Upper lobe of left lung (tissue), 4 donors: ENCODE results near the gene ANO2.

Source experiments
- CTCF ChIP-seq, 6 experiments: fragments of 450-650 bp in 4 of 6; fragments of 200-600 bp in 2 of 6; sonication (generic) in 2 of 6; IDR thresholded peaks; one replicate each; pipeline ENCODE4 v1.5.1; 2016 to 2019; ENCODE audit warnings: antibody characterized with exemption in 6 of 6
- EP300 ChIP-seq, 4 donors: sonication (generic); formaldehyde crosslinking; IDR thresholded peaks; one replicate each; pipeline ENCODE4 v1.5.1; 2017; ENCODE audit warnings: antibody characterized with exemption in 4 of 4, control low read depth in 2 of 4
- POLR2A ChIP-seq, 4 donors: fragments of 450-650 bp; IDR thresholded peaks; one replicate each; pipeline ENCODE4 v1.5.1; 2016 to 2017; ENCODE audit warnings: antibody characterized with exemption in 4 of 4, mild to moderate bottlenecking in 2 of 4
- POLR2AphosphoS5 ChIP-seq, 2 donors: sonication (generic); formaldehyde crosslinking; IDR thresholded peaks; one replicate each; pipeline ENCODE4 v1.5.1; 2017; ENCODE audit warnings: antibody characterized with exemption in 2 of 2

- TF ChIP-seq POLR2A (IDR thresholded peaks at IDR 0.05) (no peak), CTCF (IDR thresholded peaks at IDR 0.05) (no peak), EP300 (IDR thresholded peaks at IDR 0.05) (no peak), POLR2AphosphoS5 (IDR thresholded peaks at IDR 0.05) (no peak)
Measured at GRCh38 chr12:5912437-5913334, 32.4 kb downstream of the ANO2 start.
